GM23338 (cell line): ENCODE results near the gene PRPSAP2. TPM values are rescaled to one million over a fixed set of nuclear protein-coding genes. Genes with fewer than 3 reads are reported as not detected.

Experiments used
- ATAC-seq: fragments of 200-7000 bp; cut with Tn5 transposase; 3 replicates; pipeline ENCODE4 v1.9.1; 2020
- DNase-seq: peaks from one replicate; pipeline ENCODE4 v3.0.0-alpha.2; 2015; ENCODE audit warnings: low spot score
- H2AFZ ChIP-seq: fragments of 200-600 bp; sonication (generic); 2 replicates; pipeline ENCODE4 v1.8.0; 2016; ENCODE audit warnings: antibody characterized with exemption, mild to moderate bottlenecking, moderate library complexity
- H3F3A ChIP-seq: fragments of 200-600 bp; sonication (generic); replicated peaks from 2 replicates; pipeline ENCODE4 v1.8.0; 2017; ENCODE audit warnings: antibody characterized with exemption, mixed run types, low read depth
- H3K27ac ChIP-seq: fragments of 200-600 bp; sonication (generic); 2 replicates; pipeline ENCODE4 v1.6.1; 2016; ENCODE audit warnings: low read depth
- H3K27me3 ChIP-seq: fragments of 200-600 bp; sonication (generic); 2 replicates; pipeline ENCODE4 v1.8.0; 2016; ENCODE audit warnings: mild to moderate bottlenecking, mixed run types, moderate library complexity; ENCODE audit not compliant: insufficient read depth
- H3K36me3 ChIP-seq: fragments of 200-600 bp; sonication (generic); 2 replicates; pipeline ENCODE4 v1.8.0; 2016; ENCODE audit warnings: mild to moderate bottlenecking; ENCODE audit not compliant: insufficient read depth
- H3K4me1 ChIP-seq: fragments of 200-600 bp; sonication (generic); 2 replicates; pipeline ENCODE4 v1.8.0; 2016; ENCODE audit warnings: mild to moderate bottlenecking, moderate library complexity; ENCODE audit not compliant: insufficient read depth
- H3K4me2 ChIP-seq: fragments of 200-600 bp; sonication (generic); 2 replicates; pipeline ENCODE4 v1.7.1; 2017; ENCODE audit warnings: mixed run types
- H3K4me3 ChIP-seq: fragments of 200-600 bp; sonication (generic); 2 replicates; pipeline ENCODE4 v1.6.1; 2016; ENCODE audit warnings: mixed run types
- H3K79me2 ChIP-seq: fragments of 200-600 bp; sonication (generic); replicated peaks from 2 replicates; pipeline ENCODE4 v1.8.0; 2017; ENCODE audit warnings: mild to moderate bottlenecking; ENCODE audit not compliant: insufficient read depth
- H3K9me2 ChIP-seq: fragments of 200-600 bp; sonication (generic); 2 replicates; pipeline ENCODE4 v1.8.0; 2017; ENCODE audit not compliant: insufficient read depth
- H4K20me1 ChIP-seq: fragments of 200-600 bp; sonication (generic); replicated peaks from 2 replicates; pipeline ENCODE4 v1.8.0; 2017; ENCODE audit warnings: mild to moderate bottlenecking; ENCODE audit not compliant: insufficient read depth
- H3K27ac Mint-ChIP-seq: 2 replicates; pipeline ENCODE4 v1.8.0; 2020; ENCODE audit warnings: inconsistent platforms, mild to moderate bottlenecking, moderate library complexity, mixed read lengths
- H3K27me3 Mint-ChIP-seq: 3 replicates; pipeline ENCODE4 v1.8.0; 2022; ENCODE audit warnings: low read depth, mild to moderate bottlenecking, moderate library complexity, mixed read lengths, inconsistent platforms; ENCODE audit not compliant: insufficient read depth, poor library complexity
- H3K36me3 Mint-ChIP-seq: 3 replicates; pipeline ENCODE4 v1.8.0; 2021; ENCODE audit warnings: low read depth, mild to moderate bottlenecking, inconsistent platforms, moderate library complexity, mixed read lengths
- H3K4me1 Mint-ChIP-seq: 3 replicates; pipeline ENCODE4 v1.8.0; 2020; ENCODE audit warnings: mild to moderate bottlenecking, inconsistent platforms, mixed read lengths
- H3K4me3 Mint-ChIP-seq: 3 replicates; pipeline ENCODE4 v1.8.0; 2021; ENCODE audit warnings: moderate library complexity, mild to moderate bottlenecking, inconsistent platforms, mixed read lengths
- H3K9me3 Mint-ChIP-seq: 3 replicates; pipeline ENCODE4 v1.8.0; 2020; ENCODE audit warnings: moderate library complexity, mild to moderate bottlenecking, inconsistent platforms, mixed read lengths
- CREB1 ChIP-seq: fragments of 250-450 bp; sonication (Bioruptor Pico); IDR thresholded peaks from 2 replicates; pipeline ENCODE4 v1.5.0; 2020; ENCODE audit warnings: low read depth, mild to moderate bottlenecking, moderate library complexity
- CTCF ChIP-seq, 2 experiments: fragments of 200-600 bp in 1 of 2; sonication (generic) in 1 of 2; conservative IDR thresholded peaks; 2 replicates each; pipeline versions ENCODE4 v1.5.1 to v1.6.1; 2016 to 2017; ENCODE audit warnings: antibody characterized with exemption in 2 of 2, low read depth in 2 of 2, mild to moderate bottlenecking in 2 of 2, moderate library complexity in 1 of 2
- ETS1 ChIP-seq: IDR thresholded peaks from 2 replicates; pipeline ENCODE4 v1.6.1; 2016; ENCODE audit warnings: antibody characterized with exemption
- EZH2 ChIP-seq: fragments of 200-600 bp; sonication (generic); IDR thresholded peaks from one replicate; pipeline ENCODE4 v1.8.0; 2017; ENCODE audit warnings: antibody characterized with exemption, mild to moderate bottlenecking, low read depth; ENCODE audit not compliant: unreplicated experiment
- EZH2phosphoT487 ChIP-seq: fragments of 200-600 bp; sonication (generic); IDR thresholded peaks from one replicate; pipeline ENCODE4 v1.8.1; 2018; ENCODE audit warnings: antibody characterized with exemption; ENCODE audit not compliant: unreplicated experiment
- JUNB ChIP-seq: IDR thresholded peaks from one replicate; pipeline ENCODE4 v1.6.1; 2016; ENCODE audit warnings: antibody characterized with exemption; ENCODE audit not compliant: unreplicated experiment
- NANOG ChIP-seq: IDR thresholded peaks from 2 replicates; pipeline ENCODE4 v1.6.1; 2016; ENCODE audit warnings: antibody characterized with exemption, borderline replicate concordance
- POLR2AphosphoS5 ChIP-seq: IDR thresholded peaks from 2 replicates; pipeline ENCODE4 v1.6.1; 2016; ENCODE audit warnings: antibody characterized with exemption, low read depth
- REST ChIP-seq: IDR thresholded peaks from one replicate; pipeline ENCODE4 v1.6.1; 2018; ENCODE audit warnings: antibody characterized with exemption; ENCODE audit not compliant: unreplicated experiment
- STAT1 ChIP-seq: IDR thresholded peaks from one replicate; pipeline ENCODE4 v1.6.1; 2016; ENCODE audit warnings: antibody characterized with exemption; ENCODE audit not compliant: unreplicated experiment
- ZNF114 ChIP-seq: fragments of 250-450 bp; sonication (Bioruptor Pico); IDR thresholded peaks from 2 replicates; pipeline ENCODE4 v1.5.0; 2020; ENCODE audit warnings: mild to moderate bottlenecking, moderate library complexity
- ZNF331 ChIP-seq: fragments of 250-450 bp; sonication (Bioruptor Pico); IDR thresholded peaks from 2 replicates; pipeline ENCODE4 v1.5.0; 2020; ENCODE audit warnings: low read depth, mild to moderate bottlenecking, moderate library complexity
- ZNF462 ChIP-seq: fragments of 250-450 bp; sonication (Bioruptor Pico); IDR thresholded peaks from 2 replicates; pipeline ENCODE4 v1.5.0; 2020; ENCODE audit warnings: mild to moderate bottlenecking, moderate library complexity
- polyA plus RNA-seq: library from polyadenylated mRNA; unstranded; fragments of >200 nt; fragmentation: Nextera tagmentation; extraction: Ambion mirVana; gene quantifications from 2 replicates; pipeline ENCODE4 v1.2.1, GENCODE V29; 2016
- total RNA-seq: library from RNA; depleted of rRNA; stranded (reverse); fragments of >200 nt; shearing (Covaris generic); gene quantifications from 2 replicates; pipeline ENCODE4 v1.2.3, GENCODE V29; 2014

The PRPSAP2 gene
- total and polyA plus RNA-seq, 2 experiments from 2014 or later, result 34.6 to 54.4 TPM

GRCh38 chr17:18910326-18910725, 52.4 kb downstream of the PRPSAP2 start:
- H3K79me2 ChIP-seq, result no peaks in the 10 kb centered on the region
- H3K27me3 Mint-ChIP-seq, result peaks cover 3% of the 10 kb centered on the region
- H2AFZ ChIP-seq, result no peak overlapping the region
- H4K20me1 ChIP-seq, result peaks cover 7% of the 10 kb centered on the region
- H3K9me3 Mint-ChIP-seq, result no peaks in the 10 kb centered on the region
- H3K36me3 Mint-ChIP-seq, result peaks cover 58% of the 10 kb centered on the region
- no peaks in the 10 kb centered on the region for H3F3A ChIP-seq
- DNase-seq (no peak), ATAC-seq (no peak)
- H3K27ac ChIP-seq, result no peak overlapping the region
- no peak overlapping the region for H3K27ac Mint-ChIP-seq
- no peaks in the 10 kb centered on the region for H3K9me2 ChIP-seq
- H3K4me2 ChIP-seq, result no peak overlapping the region
- H3K4me3 Mint-ChIP-seq, result no peak overlapping the region
- H3K4me1 ChIP-seq, result no peaks in the 10 kb centered on the region
- no peak overlapping the region for H3K4me3 ChIP-seq
- H3K27me3 ChIP-seq, result no peaks in the 10 kb centered on the region
- H3K36me3 ChIP-seq, result peaks cover 20% of the 10 kb centered on the region
- no peak for TF ChIP-seq ETS1
- TF ChIP-seq CREB1 (CRISPR knock-in tag), result no peak
- TF ChIP-seq CTCF (conservative IDR thresholded peaks at IDR 0.05; ENCODE audit: low read depth in 2 of 2), result no peak
- no peak for TF ChIP-seq STAT1
- TF ChIP-seq POLR2AphosphoS5, result no peak
- no peak for TF ChIP-seq NANOG
- TF ChIP-seq EZH2, result no peak
- TF ChIP-seq JUNB, result no peak
- no peak for TF ChIP-seq EZH2phosphoT487
- no peak for TF ChIP-seq ZNF331
- TF ChIP-seq REST, result no peak
- TF ChIP-seq ZNF462 (CRISPR knock-in tag), result no peak
- no peak for TF ChIP-seq ZNF114 (CRISPR knock-in tag)
- H3K4me1 Mint-ChIP-seq, result no peaks in the 10 kb centered on the region
